T-helper 1 cell treated with Interleukin-12 subunit alpha and Interleukin-12 subunit beta and Interleukin-4 antibody, amounts not matched to agents 30 ng/mL and 1 ng/mL, for 36 hours (primary cell): ENCODE results near the gene NSMCE3. TPM values are rescaled to one million over a fixed set of nuclear protein-coding genes. Genes with fewer than 3 reads are reported as not detected.
"Not testable (repeated sequence)": the region's sequence is repeated elsewhere in the genome, so short reads cannot be mapped to it uniquely, and the experiment has no call there.

Source experiments
- intact Hi-C: fragments of 100-400 bp; cut with micrococcal nuclease; formaldehyde crosslinking; loops from one replicate; pipeline ENCODE4 v1.15.1; 2024
- total RNA-seq: library from RNA; stranded (reverse); gene quantifications from 2 replicates; pipeline ENCODE4 v1.2.3, GENCODE V29; 2022

The NSMCE3 gene
- total RNA-seq, 1 donor from 2014 or later = 9.7 TPM

- intact Hi-C loops = no loop called here
These were observed 740 bp upstream of the NSMCE3 start for GRCh38 chr15:29270169-29270955.

GRCh38 chr15:29268706-29269484 is 727 bp downstream of the NSMCE3 start:
- intact Hi-C loops = loop anchor here (5.0 kb wide), 1 partner anchor 1172 kb away; the partner anchor contains the start of gene OCA2

GRCh38 chr15:29266052-29266582 is 3.5 kb downstream of the NSMCE3 start:
- intact Hi-C loops = loop anchor here (5.0 kb wide), 1 partner anchor 1169 kb away; the partner anchor contains the start of gene OCA2

GRCh38 chr15:29263289-29263688 is 6.3 kb downstream of the NSMCE3 start:
- intact Hi-C loops = no loop called here

GRCh38 chr15:29262738-29263137 is 6.9 kb downstream of the NSMCE3 start:
- intact Hi-C loops = no loop called here

- intact Hi-C loops = no loop called here
These were observed 8.7 kb downstream of the NSMCE3 start for GRCh38 chr15:29260896-29261295.

GRCh38 chr15:29259233-29259632 is 10.4 kb downstream of the NSMCE3 start:
- intact Hi-C loops = no loop called here

GRCh38 chr15:29252234-29252633 is 17.4 kb downstream of the NSMCE3 start:
- intact Hi-C loops = no loop called here

- intact Hi-C loops = no loop called here
These were observed 25.1 kb downstream of the NSMCE3 start for GRCh38 chr15:29244544-29244943.

- intact Hi-C loops = no loop called here
These were observed 25.5 kb downstream of the NSMCE3 start for GRCh38 chr15:29244123-29244522.

GRCh38 chr15:29242456-29243242 is 27.0 kb downstream of the NSMCE3 start:
- intact Hi-C loops = no loop called here

GRCh38 chr15:29241207-29241606 is 28.4 kb downstream of the NSMCE3 start:
- intact Hi-C loops = no loop called here

GRCh38 chr15:29239395-29239794 is 30.2 kb downstream of the NSMCE3 start:
- intact Hi-C loops = no loop called here

GRCh38 chr15:29233566-29233965 is 36.1 kb downstream of the NSMCE3 start:
- intact Hi-C loops = no loop called here

GRCh38 chr15:29226436-29227208 is 43.0 kb downstream of the NSMCE3 start:
- intact Hi-C loops = no loop called here

- intact Hi-C loops = no loop called here
These were observed 43.9 kb downstream of the NSMCE3 start for GRCh38 chr15:29225534-29226234.

GRCh38 chr15:29224987-29225363 is 44.6 kb downstream of the NSMCE3 start:
- intact Hi-C loops = not testable (repeated sequence)

GRCh38 chr15:29224235-29224986 is 45.2 kb downstream of the NSMCE3 start:
- intact Hi-C loops = not testable (repeated sequence)

GRCh38 chr15:29223640-29224039 is 46.0 kb downstream of the NSMCE3 start:
- intact Hi-C loops = no loop called here
